ENCODE measurements around the gene FHL1.
"Not testable (repeated sequence)": the region's sequence is repeated elsewhere in the genome, so short reads cannot be mapped to it uniquely, and the experiment has no call there.

FHL1 gene

DNA sequence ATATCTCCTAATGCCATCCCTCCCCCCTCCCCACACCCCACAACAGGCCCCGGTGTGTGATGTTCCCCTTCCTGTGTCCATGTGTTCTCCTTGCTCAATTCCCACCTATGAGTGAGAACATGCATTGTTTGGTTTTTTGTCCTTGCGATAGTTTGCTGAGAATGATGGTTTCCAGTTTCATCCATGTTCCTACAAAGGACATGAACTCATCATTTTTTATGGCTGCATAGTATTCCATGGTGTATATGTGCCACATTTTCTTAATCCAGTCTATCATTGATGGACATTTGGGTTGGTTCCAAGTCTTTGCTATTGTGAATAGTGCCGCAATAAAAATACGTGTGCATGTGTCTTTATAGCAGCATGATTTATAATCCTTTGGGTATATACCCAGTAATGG, 90.5 kb downstream of the FHL1 start:
- not testable (repeated sequence) for DNase-seq (ENCODE audit: low spot score); H2BK15ac ChIP-seq (ENCODE audit: low read length); H3K9me3 ChIP-seq (replicated peaks in 1 of 2; ENCODE audit: control insufficient read depth in 2 of 2, insufficient read depth in 1 of 2, low read depth in 1 of 2, low read length in 2 of 2); H3K14ac ChIP-seq (ENCODE audit: low read length); H3K79me1 ChIP-seq (ENCODE audit: low read depth, low read length); H2BK120ac ChIP-seq (ENCODE audit: low read depth, low read length); H4K8ac ChIP-seq (ENCODE audit: low read depth, low read length); H3K4me2 ChIP-seq (ENCODE audit: insufficient read depth, low read length, poor library complexity, severe bottlenecking); H3K23ac ChIP-seq (ENCODE audit: low read depth, low read length, poor library complexity); H3K4me3 ChIP-seq (ENCODE audit: low read length in 2 of 2); H2BK5ac ChIP-seq (ENCODE audit: low read length); H3K4me1 ChIP-seq (ENCODE audit: control insufficient read depth in 2 of 2, insufficient read depth in 1 of 2, low read depth in 1 of 2, low read length in 2 of 2); H3K9ac ChIP-seq (ENCODE audit: low read depth, low read length, poor library complexity); H4K91ac ChIP-seq (ENCODE audit: low read depth, low read length, poor library complexity); H3K4ac ChIP-seq (ENCODE audit: low read length); H3K18ac ChIP-seq (ENCODE audit: low read length); H2AFZ ChIP-seq (ENCODE audit: low read length); H3K27ac ChIP-seq (replicated peaks; ENCODE audit: low read length); H2BK12ac ChIP-seq (ENCODE audit: low read length); H3K27me3 ChIP-seq (ENCODE audit: control insufficient read depth in 3 of 3, insufficient read depth in 3 of 3, low read depth in 1 of 3, low read length in 3 of 3); H2AK5ac ChIP-seq (ENCODE audit: low read depth, low read length)
- no CpG with 5 or more reads among the region's 4 CpGs for WGBS, 2 donors (ENCODE audit: extremely low coverage in 2 of 2, insufficient read length in 2 of 2, insufficient replicate concordance in 1 of 2)
- peaks cover under 1 to 29% of the 10 kb centered on the region in 2 donors for H3K36me3 ChIP-seq (replicated peaks in 1 of 2; ENCODE audit: control insufficient read depth in 2 of 2, insufficient read depth in 2 of 2, low read length in 2 of 2)

DNA sequence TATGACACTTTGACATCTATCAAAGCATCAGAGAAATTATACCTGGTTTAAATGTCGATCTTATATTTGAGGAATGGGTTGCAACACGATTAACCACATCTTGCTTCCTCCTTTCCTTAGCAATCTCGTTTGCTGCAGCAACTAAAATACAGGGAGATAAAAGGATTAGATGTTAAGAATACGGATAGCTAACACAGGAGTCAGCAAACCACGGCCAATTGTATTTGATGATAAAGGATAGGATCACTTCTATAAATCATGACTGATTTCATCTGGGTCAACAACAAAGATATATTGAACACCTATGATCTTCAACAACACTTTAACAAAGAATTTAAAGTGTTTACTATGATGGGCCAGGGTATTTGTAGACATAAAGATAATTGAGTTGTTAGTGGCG, 98.9 kb downstream of the FHL1 start:
- Histone ChIP-seq H3K9ac (ENCODE audit: low read depth, low read length, poor library complexity) (no peak overlapping the region), H3K14ac (ENCODE audit: low read length) (no peak overlapping the region), H2BK120ac (ENCODE audit: low read depth, low read length) (no peak overlapping the region), H3K4ac (ENCODE audit: low read length) (no peak overlapping the region), H2BK12ac (ENCODE audit: low read length) (no peak overlapping the region), H3K4me1 (ENCODE audit: control insufficient read depth in 2 of 2, insufficient read depth in 1 of 2, low read depth in 1 of 2, low read length in 2 of 2) (no peaks in the 10 kb centered on the region), H3K4me3 (ENCODE audit: low read length in 2 of 2) (no peak overlapping the region), H4K91ac (ENCODE audit: low read depth, low read length, poor library complexity) (no peak overlapping the region), H3K23ac (ENCODE audit: low read depth, low read length, poor library complexity) (no peak overlapping the region), H4K8ac (ENCODE audit: low read depth, low read length) (no peak overlapping the region), H2BK5ac (ENCODE audit: low read length) (no peak overlapping the region), H3K18ac (ENCODE audit: low read length) (no peak overlapping the region), H3K9me3 (replicated peaks in 1 of 2; ENCODE audit: control insufficient read depth in 2 of 2, insufficient read depth in 1 of 2, low read depth in 1 of 2, low read length in 2 of 2) (no peaks in the 10 kb centered on the region), H2AK5ac (ENCODE audit: low read depth, low read length) (no peak overlapping the region), H3K36me3 (replicated peaks in 1 of 2; ENCODE audit: control insufficient read depth in 2 of 2, insufficient read depth in 2 of 2, low read length in 2 of 2) (peaks cover 8 to 26% of the 10 kb centered on the region in 2 donors), H3K79me1 (ENCODE audit: low read depth, low read length) (no peaks in the 10 kb centered on the region), H2AFZ (ENCODE audit: low read length) (no peak overlapping the region), H2BK15ac (ENCODE audit: low read length) (no peak overlapping the region), H3K4me2 (ENCODE audit: insufficient read depth, low read length, poor library complexity, severe bottlenecking) (no peak overlapping the region), H3K27me3 (ENCODE audit: control insufficient read depth in 3 of 3, insufficient read depth in 3 of 3, low read depth in 1 of 3, low read length in 3 of 3) (no peaks in the 10 kb centered on the region), H3K27ac (replicated peaks; ENCODE audit: low read length) (no peak overlapping the region)
- no peak for DNase-seq (ENCODE audit: low spot score)
- no CpG with 5 or more reads among the region's 6 CpGs for WGBS, 2 donors (ENCODE audit: extremely low coverage in 2 of 2, insufficient read length in 2 of 2, insufficient replicate concordance in 1 of 2)

- peak overlapping the region; percentile 57 for H3K4me2 ChIP-seq (ENCODE audit: insufficient read depth, low read length, poor library complexity, severe bottlenecking)
- no peak overlapping the region for H4K91ac ChIP-seq (ENCODE audit: low read depth, low read length, poor library complexity)
- H2BK5ac ChIP-seq (ENCODE audit: low read length) = no peak overlapping the region
- no peak overlapping the region for H2BK12ac ChIP-seq (ENCODE audit: low read length)
- no peak overlapping the region for H2BK120ac ChIP-seq (ENCODE audit: low read depth, low read length)
- peak overlapping the region; percentile 47 to 89 for H3K4me3 ChIP-seq (ENCODE audit: low read length in 2 of 2)
- no peak overlapping the region for H2AK5ac ChIP-seq (ENCODE audit: low read depth, low read length)
- no peak overlapping the region for H3K27ac ChIP-seq (replicated peaks; ENCODE audit: low read length)
- no peak overlapping the region for H4K8ac ChIP-seq (ENCODE audit: low read depth, low read length)
- H2AFZ ChIP-seq (ENCODE audit: low read length) = peak overlapping the region; percentile 96
- H3K9me3 ChIP-seq (replicated peaks in 1 of 2; ENCODE audit: control insufficient read depth in 2 of 2, insufficient read depth in 1 of 2, low read depth in 1 of 2, low read length in 2 of 2) = no peaks in the 10 kb centered on the region
- peaks cover 0 to 7% (median 0%) of the 10 kb centered on the region in 3 experiments for H3K27me3 ChIP-seq (ENCODE audit: control insufficient read depth in 3 of 3, insufficient read depth in 3 of 3, low read depth in 1 of 3, low read length in 3 of 3)
- no peak overlapping the region for H2BK15ac ChIP-seq (ENCODE audit: low read length)
- H3K14ac ChIP-seq (ENCODE audit: low read length) = no peak overlapping the region
- no peak overlapping the region for H3K18ac ChIP-seq (ENCODE audit: low read length)
- no CpG with 5 or more reads among the region's 53 CpGs for WGBS, 2 donors (ENCODE audit: extremely low coverage in 2 of 2, insufficient read length in 2 of 2, insufficient replicate concordance in 1 of 2)
- no peak overlapping the region for H3K4ac ChIP-seq (ENCODE audit: low read length)
- H3K23ac ChIP-seq (ENCODE audit: low read depth, low read length, poor library complexity) = no peak overlapping the region
- H3K4me1 ChIP-seq (ENCODE audit: control insufficient read depth in 2 of 2, insufficient read depth in 1 of 2, low read depth in 1 of 2, low read length in 2 of 2) = peaks cover 0 to 3% of the 10 kb centered on the region in 2 donors
- H3K36me3 ChIP-seq (replicated peaks in 1 of 2; ENCODE audit: control insufficient read depth in 2 of 2, insufficient read depth in 2 of 2, low read length in 2 of 2) = no peaks in the 10 kb centered on the region
- H3K79me1 ChIP-seq (ENCODE audit: low read depth, low read length) = no peaks in the 10 kb centered on the region
- peak overlapping the region; percentile 44 for H3K9ac ChIP-seq (ENCODE audit: low read depth, low read length, poor library complexity)
- no peak for DNase-seq (ENCODE audit: low spot score)
Measured at GRCh38 chrX:136250191-136251040, 103.1 kb downstream of the FHL1 start.

GRCh38 chrX:136251041-136251991, 104.0 kb downstream of the FHL1 start, which contains the start of gene MAP7D3:
MAP7D3 (minus strand) TSS chrX:136251400; CDS start chrX:136251358, 42 bp downstream.
- WGBS, 2 donors (ENCODE audit: extremely low coverage in 2 of 2, insufficient read length in 2 of 2, insufficient replicate concordance in 1 of 2) = no CpG with 5 or more reads among the region's 73 CpGs
- peaks cover 0 to 16% (median 0%) of the 10 kb centered on the region in 3 experiments for H3K27me3 ChIP-seq (ENCODE audit: control insufficient read depth in 3 of 3, insufficient read depth in 3 of 3, low read depth in 1 of 3, low read length in 3 of 3)
- H2BK5ac ChIP-seq (ENCODE audit: low read length) = no peak within 1 kb of the TSS
- peak; percentile 39 for DNase-seq (ENCODE audit: low spot score)
- no peak within 1 kb of the TSS for H3K27ac ChIP-seq (replicated peaks; ENCODE audit: low read length)
- peak within 1 kb of the TSS; percentile 80 for H3K18ac ChIP-seq (ENCODE audit: low read length)
- peak within 1 kb of the TSS; percentile 57 for H3K4me2 ChIP-seq (ENCODE audit: insufficient read depth, low read length, poor library complexity, severe bottlenecking)
- no peak within 1 kb of the TSS for H3K14ac ChIP-seq (ENCODE audit: low read length)
- H3K4me3 ChIP-seq (ENCODE audit: low read length in 2 of 2) = peak within 1 kb of the TSS; percentile 47 to 89
- peaks cover 0 to 3% of the 10 kb centered on the region in 2 donors for H3K4me1 ChIP-seq (ENCODE audit: control insufficient read depth in 2 of 2, insufficient read depth in 1 of 2, low read depth in 1 of 2, low read length in 2 of 2)
- H2BK12ac ChIP-seq (ENCODE audit: low read length) = no peak within 1 kb of the TSS
- H3K79me1 ChIP-seq (ENCODE audit: low read depth, low read length) = no peaks in the 10 kb centered on the region
- H3K4ac ChIP-seq (ENCODE audit: low read length) = no peak within 1 kb of the TSS
- H2BK15ac ChIP-seq (ENCODE audit: low read length) = no peak within 1 kb of the TSS
- H3K9me3 ChIP-seq (replicated peaks in 1 of 2; ENCODE audit: control insufficient read depth in 2 of 2, insufficient read depth in 1 of 2, low read depth in 1 of 2, low read length in 2 of 2) = no peaks in the 10 kb centered on the region
- H2BK120ac ChIP-seq (ENCODE audit: low read depth, low read length) = no peak within 1 kb of the TSS
- no peak within 1 kb of the TSS for H2AK5ac ChIP-seq (ENCODE audit: low read depth, low read length)
- H3K23ac ChIP-seq (ENCODE audit: low read depth, low read length, poor library complexity) = no peak within 1 kb of the TSS
- no peak within 1 kb of the TSS for H4K8ac ChIP-seq (ENCODE audit: low read depth, low read length)
- no peak within 1 kb of the TSS for H4K91ac ChIP-seq (ENCODE audit: low read depth, low read length, poor library complexity)
- no peaks in the 10 kb centered on the region for H3K36me3 ChIP-seq (replicated peaks in 1 of 2; ENCODE audit: control insufficient read depth in 2 of 2, insufficient read depth in 2 of 2, low read length in 2 of 2)
- peak within 1 kb of the TSS; percentile 96 for H2AFZ ChIP-seq (ENCODE audit: low read length)
- H3K9ac ChIP-seq (ENCODE audit: low read depth, low read length, poor library complexity) = peak within 1 kb of the TSS; percentile 60
